Endothelial cell of umbilical vein (primary cell): Measurements from ENCODE around the gene COPS2. TPM values are rescaled to one million over a fixed set of nuclear protein-coding genes. Genes with fewer than 3 reads are reported as not detected.

Source experiments
- BruUV-seq: library from RNA; stranded (reverse); fragments of 400-500 nt; replicated peaks from 2 replicates; lab custom pipeline; 2021; lab: Mats Ljungman, UMichigan
- CTCF ChIA-PET: fragments of 300-600, 350-600 bp; sonication (Branson Sonifier 250); formaldehyde crosslinking; loops from one replicate; lab custom pipeline; 2021; ENCODE audit warnings: antibody characterized with exemption, inconsistent platforms; lab: Charles Lee
- POLR2A ChIA-PET: fragments of 300-600, 350-600 bp; sonication (Branson Sonifier 250); formaldehyde crosslinking; loops from one replicate; lab custom pipeline; 2021; ENCODE audit warnings: antibody characterized with exemption, inconsistent platforms; lab: Charles Lee
- DNase-seq: peaks from one replicate; pipeline ENCODE4 v3.0.0-alpha.2; 2011; ENCODE audit warnings: low read depth, low spot score
- FAIRE-seq: peaks from 2 replicates; lab custom pipeline; 2011; peaks lifted over from hg19 to GRCh38; lab: Jason Lieb, UNC
- H2AFZ ChIP-seq: 2 replicates; pipeline ENCODE4 v1.6.0; 2012; ENCODE audit warnings: low read depth, low read length, control low read depth, inconsistent platforms
- H3K27ac ChIP-seq: 2 replicates; pipeline ENCODE4 v1.5.1; 2011; ENCODE audit warnings: low read depth, mild to moderate bottlenecking, control low read depth, low read length, moderate library complexity; ENCODE audit not compliant: insufficient read depth
- H3K27me3 ChIP-seq, 2 experiments: 2 replicates each; pipeline versions ENCODE4 v1.6.0 to v1.6.1; 2011; ENCODE audit warnings: low read length in 2 of 2, mixed read lengths in 1 of 2; ENCODE audit not compliant: control insufficient read depth in 2 of 2, insufficient read depth in 2 of 2
- H3K36me3 ChIP-seq, 2 experiments: 2 replicates in 1 of 2; 3 replicates in 1 of 2; pipeline ENCODE4 v1.5.1; 2011; ENCODE audit warnings: low read length in 2 of 2, mild to moderate bottlenecking in 1 of 2, moderate library complexity in 1 of 2; ENCODE audit not compliant: control insufficient read depth in 2 of 2, insufficient read depth in 2 of 2; ENCODE audit errors: extremely low read depth in 1 of 2
- H3K4me1 ChIP-seq: 3 replicates; pipeline ENCODE4 v1.5.1; 2011; ENCODE audit warnings: mild to moderate bottlenecking, low read length; ENCODE audit not compliant: control insufficient read depth, insufficient read depth; ENCODE audit errors: extremely low read depth
- H3K4me2 ChIP-seq: 2 replicates; pipeline ENCODE4 v1.6.1; 2011; ENCODE audit warnings: low read length, control low read depth, mixed read lengths; ENCODE audit not compliant: insufficient read depth
- H3K4me3 ChIP-seq, 3 experiments: fragments of 200-600 bp in 1 of 3; sonication (generic), shearing (Covaris generic) in 1 of 3; replicated peaks in 1 of 3; 2 replicates each; pipeline ENCODE4 v1.5.1; 2011 to 2016; ENCODE audit warnings: control low read depth in 3 of 3, low read length in 3 of 3, mild to moderate bottlenecking in 2 of 3, inconsistent platforms in 1 of 3, low read depth in 1 of 3, moderate library complexity in 1 of 3; ENCODE audit not compliant: insufficient read depth in 1 of 3
- H3K79me2 ChIP-seq: 2 replicates; pipeline ENCODE4 v1.6.0; 2012; ENCODE audit warnings: low read length, inconsistent platforms; ENCODE audit not compliant: control insufficient read depth, insufficient read depth
- H3K9ac ChIP-seq: replicated peaks from 2 replicates; pipeline ENCODE3; 2011; ENCODE audit warnings: low read length, control low read depth; ENCODE audit not compliant: insufficient read depth; ENCODE audit errors: extremely low read depth
- H3K9me1 ChIP-seq: replicated peaks from 3 replicates; pipeline ENCODE4 v1.6.0; 2011; ENCODE audit warnings: mild to moderate bottlenecking, low read length; ENCODE audit not compliant: control insufficient read depth, insufficient read depth; ENCODE audit errors: extremely low read depth
- H3K9me3 ChIP-seq: replicated peaks from 2 replicates; pipeline ENCODE4 v1.5.1; 2012; ENCODE audit warnings: low read length, inconsistent platforms; ENCODE audit not compliant: control insufficient read depth, insufficient read depth
- H4K20me1 ChIP-seq: replicated peaks from 2 replicates; pipeline ENCODE3; 2011; ENCODE audit warnings: mild to moderate bottlenecking, low read length; ENCODE audit not compliant: control insufficient read depth, insufficient read depth; ENCODE audit errors: extremely low read depth
- CTCF ChIP-seq, 2 donors: IDR thresholded peaks; 1 replicate in 1 of 2; 2 replicates in 1 of 2; pipeline ENCODE4 v1.5.1; 2011; ENCODE audit warnings: low read length in 2 of 2, mild to moderate bottlenecking in 2 of 2, moderate library complexity in 2 of 2, control low read depth in 1 of 2, inconsistent platforms in 1 of 2, low read depth in 1 of 2; ENCODE audit not compliant: insufficient read depth in 1 of 2; ENCODE audit errors: extremely low read depth in 1 of 2
- EZH2 ChIP-seq: IDR thresholded peaks from 2 replicates; pipeline ENCODE4 v1.6.1; 2012; ENCODE audit warnings: borderline replicate concordance, low read depth, mild to moderate bottlenecking, moderate library complexity, low read length, inconsistent platforms; ENCODE audit not compliant: severe bottlenecking
- FOS ChIP-seq: IDR thresholded peaks from 2 replicates; pipeline ENCODE4 v1.6.1; 2011; ENCODE audit warnings: mild to moderate bottlenecking, low read length, moderate library complexity, borderline replicate concordance; ENCODE audit not compliant: insufficient read depth
- GATA2 ChIP-seq: IDR thresholded peaks from 2 replicates; pipeline ENCODE4 v1.7.0; 2011; ENCODE audit warnings: low read depth, mild to moderate bottlenecking, moderate library complexity, mixed read lengths, low read length; ENCODE audit not compliant: insufficient read length, insufficient read depth
- JUN ChIP-seq: IDR thresholded peaks from 2 replicates; pipeline ENCODE4 v1.6.1; 2011; ENCODE audit warnings: borderline replicate concordance, low read depth; ENCODE audit not compliant: insufficient read length, insufficient read depth
- MAX ChIP-seq: IDR thresholded peaks from 2 replicates; pipeline ENCODE4 v1.6.1; 2011; ENCODE audit not compliant: insufficient read depth, insufficient read length
- MYC ChIP-seq: IDR thresholded peaks from one replicate; pipeline ENCODE4 v1.6.1; 2011; ENCODE audit warnings: mild to moderate bottlenecking, low read depth, low read length
- POLR2A ChIP-seq: IDR thresholded peaks from 2 replicates; pipeline ENCODE4 v1.6.1; 2012; ENCODE audit warnings: low read depth, mild to moderate bottlenecking, control low read depth, low read length
- POLR2AphosphoS5 ChIP-seq: IDR thresholded peaks from 2 replicates; pipeline ENCODE4 v1.6.1; 2012; ENCODE audit warnings: low read depth, mild to moderate bottlenecking, control low read depth, low read length, moderate library complexity; ENCODE audit not compliant: insufficient read depth
- dilution Hi-C: fragments of 300-500 bp; cut with MboI; formaldehyde crosslinking; loops from one replicate; pipeline ENCODE4 v1.15.0; 2019; ENCODE audit warnings: low sequenced_read_pairs; ENCODE audit not compliant: extremely low pct_ligation_motif_present
- intact Hi-C: fragments of 100-400 bp; cut with micrococcal nuclease; formaldehyde crosslinking; loops from one replicate; pipeline ENCODE4 v1.10.0; 2022
- polyA plus RNA-seq, 4 experiments: library from polyadenylated mRNA; depleted of rRNA in 3 of 4; stranded (reverse) in 3 of 4; unstranded in 1 of 4; fragments of >200 nt; gene quantifications; 2 replicates each; pipeline versions ENCODE4 v1.2.1 to v1.2.3, GENCODE V29; 2011 to 2012; ENCODE audit warnings: missing spikeins in 1 of 4
- total RNA-seq: library from RNA; stranded (reverse); gene quantifications from 2 replicates; pipeline ENCODE4 v1.2.3, GENCODE V29; 2021

Gene COPS2
- total and polyA plus RNA-seq, 2 donors (not counting 3 experiments of a cell fraction or from before 2014, with no cell fraction given), result 20.2 to 79.3 TPM

GRCh38 chr15:49082960-49083359 is 72.4 kb downstream of the COPS2 start:
- no peak for FAIRE-seq
- DNase-seq, result no peak
- H3K27ac ChIP-seq, result no peak overlapping the region

GRCh38 chr15:49079340-49080039 is 75.9 kb downstream of the COPS2 start:
- no peak overlapping the region for H2AFZ ChIP-seq
- H3K9me3 ChIP-seq, result no peaks in the 10 kb centered on the region
- intact Hi-C loops, result no loop called here
- DNase-seq (no peak), FAIRE-seq (no peak)
- CTCF ChIA-PET, result interaction anchor here (1.3 to 1.9 kb wide), 2 partner anchors 7 to 217 kb away, joined by 3 to 4 read pairs; no protein-coding TSS in a partner anchor
- dilution Hi-C loops, result no loop called here
- no peak overlapping the region for H3K4me2 ChIP-seq
- H3K9me1 ChIP-seq, result no peaks in the 10 kb centered on the region
- H4K20me1 ChIP-seq, result no peaks in the 10 kb centered on the region
- POLR2A ChIA-PET, result no interaction called here
- H3K36me3 ChIP-seq, result no peaks in the 10 kb centered on the region
- H3K27ac ChIP-seq, result no peak overlapping the region
- no TSS peak for BruUV-seq
- no peak overlapping the region for H3K9ac ChIP-seq
- no peak for TF ChIP-seq POLR2AphosphoS5
- no peak for TF ChIP-seq MAX
- no peak for TF ChIP-seq JUN
- TF ChIP-seq MYC, result no peak
- no peak for TF ChIP-seq CTCF (IDR thresholded peaks at IDR 0.05; ENCODE audit: extremely low read depth in 1 of 2, insufficient read depth in 1 of 2, low read depth in 1 of 2, low read length in 2 of 2)
- no peak for TF ChIP-seq POLR2A
- no peak for TF ChIP-seq FOS
- TF ChIP-seq GATA2, result no peak
- TF ChIP-seq EZH2, result no peak
- H3K4me1 ChIP-seq, result peaks cover 3% of the 10 kb centered on the region
- H3K27me3 ChIP-seq, result no peaks in the 10 kb centered on the region
- H3K79me2 ChIP-seq, result no peaks in the 10 kb centered on the region
- H3K4me3 ChIP-seq, result no peak overlapping the region

More at GRCh38 chr15:49082960-49083359, 72.4 kb downstream of the COPS2 start:
- Histone ChIP-seq H3K4me1 (no peaks in the 10 kb centered on the region), H3K36me3 (no peaks in the 10 kb centered on the region), H3K79me2 (no peaks in the 10 kb centered on the region), H3K4me3 (no peak overlapping the region), H3K9ac (no peak overlapping the region), H2AFZ (no peak overlapping the region), H3K9me3 (no peaks in the 10 kb centered on the region), H3K4me2 (no peak overlapping the region), H3K9me1 (no peaks in the 10 kb centered on the region), H4K20me1 (no peaks in the 10 kb centered on the region), H3K27me3 (no peaks in the 10 kb centered on the region)
- intact Hi-C loops (no loop called here), dilution Hi-C loops (no loop called here)
- TF ChIP-seq JUN, result no peak
- no peak for TF ChIP-seq EZH2
- TF ChIP-seq POLR2AphosphoS5, result no peak
- TF ChIP-seq FOS, result no peak
- POLR2A ChIA-PET, result no interaction called here
- BruUV-seq, result no TSS peak
- CTCF ChIA-PET, result interaction anchor here (1.5 to 1.6 kb wide), 2 partner anchors 12 to 63 kb away, joined by 5 read pairs; no protein-coding TSS in a partner anchor
